Right cardiac atrium (tissue), 5 donors: ENCODE results near the gene RTP1. TPM values are rescaled to one million over a fixed set of nuclear protein-coding genes. Genes with fewer than 3 reads are reported as not detected.

Experiments used
- ATAC-seq, 2 donors: fragments of 200-7000 bp; cut with Tn5 transposase; one replicate each; pipeline versions ENCODE4 v1.8.0 to v1.9.1; 2020; ENCODE audit warnings: moderate library complexity in 2 of 2, mild to moderate bottlenecking in 1 of 2
- DNase-seq, 3 donors: peaks; one replicate each; pipeline ENCODE4 v3.0.0-alpha.2; 2020
- H3K27ac ChIP-seq: one replicate; pipeline ENCODE4 v1.5.1; 2013; ENCODE audit warnings: mild to moderate bottlenecking, low read length, control low read depth, moderate library complexity
- H3K27me3 ChIP-seq: one replicate; pipeline ENCODE4 v1.6.1; 2013; ENCODE audit not compliant: control insufficient read depth, insufficient read depth
- H3K4me1 ChIP-seq: one replicate; pipeline ENCODE4 v1.6.1; 2013; ENCODE audit warnings: low read length; ENCODE audit not compliant: control insufficient read depth, insufficient read depth
- H3K4me3 ChIP-seq: one replicate; pipeline ENCODE4 v1.5.1; 2013; ENCODE audit warnings: low read length, control low read depth
- H3K9me3 ChIP-seq: one replicate; pipeline ENCODE4 v1.6.1; 2013; ENCODE audit warnings: low read length; ENCODE audit not compliant: control insufficient read depth
- WGBS: extraction: QIAGEN DNeasy Blood & Tissue Kit; methylation state at CpG from one replicate; pipeline ENCODE4 v1.1.7; 2013; 5-methylcytosine and 5-hydroxymethylcytosine counted together
- intact Hi-C, 4 donors: fragments of 100-400 bp; cut with DNase I; formaldehyde crosslinking; loops; one replicate each; pipeline versions ENCODE4 v1.11.0 to v1.14.0; 2022 to 2023
- polyA plus RNA-seq: library from polyadenylated mRNA; stranded (reverse); fragments of 200-250 nt; gene quantifications from one replicate; pipeline ENCODE4 v1.2.3, GENCODE V29; 2013
- total RNA-seq, 4 donors: library from RNA; stranded (reverse); fragmentation: NEBNext Ultra II Directional; extraction: Animal tissue kit (Norgen Biotek cat#: 25700); gene quantifications; one replicate each; pipeline ENCODE4 v1.2.1, GENCODE V29; 2021
- donor health status: healthy with polysubstance abuse.
- donor health status: DM: no; HTN: yes; CAD: no.
- donor health status: DM: no; HTN: no; CAD: no.
- donor health status: DM: no; HTN: yes; CAD: no; lungs with severe emphysema.
- donor health status: DM: yes; HTN: yes; CAD: no.

The RTP1 gene
- total and polyA plus RNA-seq, 5 donors: not detected

GRCh38 chr3:187242900-187243299 lies 45.6 kb downstream of the RTP1 start:
- DNase-seq (no peak), ATAC-seq (no peak)
- Histone ChIP-seq H3K27ac (no peak overlapping the region), H3K9me3 (no peaks in the 10 kb centered on the region), H3K4me1 (no peaks in the 10 kb centered on the region), H3K4me3 (no peak overlapping the region), H3K27me3 (no peaks in the 10 kb centered on the region)
- intact Hi-C loops: no loop called here
- 96% methylated on average over 4 of the region's 4 CpGs for WGBS

GRCh38 chr3:187243933-187244524 lies 46.7 kb downstream of the RTP1 start:
- Histone ChIP-seq H3K27me3 (no peaks in the 10 kb centered on the region), H3K4me3 (no peak overlapping the region), H3K27ac (no peak overlapping the region), H3K4me1 (no peaks in the 10 kb centered on the region), H3K9me3 (no peaks in the 10 kb centered on the region)
- intact Hi-C loops: no loop called here
- WGBS: 67% methylated on average over 2 of the region's 2 CpGs
- DNase-seq: peak; percentile 65 to 85 (median 69)
- peak; percentile 86 to 89 for ATAC-seq

- intact Hi-C loops: no loop called here
- no peaks in the 10 kb centered on the region for H3K27me3 ChIP-seq
- H3K27ac ChIP-seq: no peak overlapping the region
- DNase-seq: no peak
- H3K4me3 ChIP-seq: no peak overlapping the region
- no peaks in the 10 kb centered on the region for H3K9me3 ChIP-seq
- WGBS: 67% methylated on average over 3 of the region's 3 CpGs
- H3K4me1 ChIP-seq: no peaks in the 10 kb centered on the region
- ATAC-seq: no peak
Measured at GRCh38 chr3:187247398-187247797, 50.1 kb downstream of the RTP1 start.

Other genes with a start within 250 kb of the RTP1 start
- 1 to 10 TPM; 7.0 to 8.8 (median 8.5) TPM for gene RPL39L, start 58.0 kb upstream of the RTP1 start, total RNA-seq
- 8.1 TPM for gene RPL39L, start 58.0 kb upstream of the RTP1 start, polyA plus RNA-seq
- gene MASP1, start 94.3 kb downstream of the RTP1 start, total RNA-seq: 10 to 100 TPM; 21.0 to 56.3 (median 30.2) TPM
- gene MASP1, start 94.3 kb downstream of the RTP1 start, polyA plus RNA-seq: 21.2 TPM
- 1 to 10 TPM; 1.3 to 2.5 (median 1.9) TPM for gene RTP4, start 170.9 kb downstream of the RTP1 start, total RNA-seq
- gene RTP4, start 170.9 kb downstream of the RTP1 start, polyA plus RNA-seq: 1.9 TPM